ENCODE data around the gene RTP5. TPM values are rescaled to one million over a fixed set of nuclear protein-coding genes. Genes with fewer than 3 reads are reported as not detected.

The RTP5 gene
- total RNA-seq, 2 donors from 2014 or later: not detected

GRCh38 chr2:241895712-241896641, 26.4 kb downstream of the RTP5 start:
- peak; percentile 69 for DNase-seq
- Histone ChIP-seq H3K4me1 (ENCODE audit: control insufficient read depth, insufficient read depth, low read length) (no peaks in the 10 kb centered on the region), H3K27me3 (ENCODE audit: control insufficient read depth, insufficient read depth, low read length, poor library complexity, severe bottlenecking) (no peaks in the 10 kb centered on the region), H3K27ac (ENCODE audit: low read depth, low read length) (peak overlapping the region; percentile 32), H3K9me3 (ENCODE audit: control insufficient read depth, low read length) (no peaks in the 10 kb centered on the region), H3K4me3 (ENCODE audit: low read length) (no peak overlapping the region), H3K9ac (ENCODE audit: extremely low read depth, low read length, poor library complexity, severe bottlenecking) (no peak overlapping the region), H3K36me3 (ENCODE audit: control insufficient read depth, insufficient read depth, low read length) (no peaks in the 10 kb centered on the region)
- Mint-ChIP-seq H3K9me3 (peaks cover 2% of the 10 kb centered on the region), H3K4me1 (peaks cover 18% of the 10 kb centered on the region), H3K27me3 (ENCODE audit: insufficient read depth) (no peaks in the 10 kb centered on the region), H3K36me3 (ENCODE audit: low read depth) (no peaks in the 10 kb centered on the region), H3K4me3 (no peak overlapping the region), H3K27ac (peak overlapping the region; percentile 79)
- WGBS, 2 experiments (ENCODE audit: insufficient coverage in 1 of 2, insufficient read length in 1 of 2): 80 to 89% methylated on average over 15 to 25 of the region's 26 CpGs
- TF ChIP-seq, protein P1, sequence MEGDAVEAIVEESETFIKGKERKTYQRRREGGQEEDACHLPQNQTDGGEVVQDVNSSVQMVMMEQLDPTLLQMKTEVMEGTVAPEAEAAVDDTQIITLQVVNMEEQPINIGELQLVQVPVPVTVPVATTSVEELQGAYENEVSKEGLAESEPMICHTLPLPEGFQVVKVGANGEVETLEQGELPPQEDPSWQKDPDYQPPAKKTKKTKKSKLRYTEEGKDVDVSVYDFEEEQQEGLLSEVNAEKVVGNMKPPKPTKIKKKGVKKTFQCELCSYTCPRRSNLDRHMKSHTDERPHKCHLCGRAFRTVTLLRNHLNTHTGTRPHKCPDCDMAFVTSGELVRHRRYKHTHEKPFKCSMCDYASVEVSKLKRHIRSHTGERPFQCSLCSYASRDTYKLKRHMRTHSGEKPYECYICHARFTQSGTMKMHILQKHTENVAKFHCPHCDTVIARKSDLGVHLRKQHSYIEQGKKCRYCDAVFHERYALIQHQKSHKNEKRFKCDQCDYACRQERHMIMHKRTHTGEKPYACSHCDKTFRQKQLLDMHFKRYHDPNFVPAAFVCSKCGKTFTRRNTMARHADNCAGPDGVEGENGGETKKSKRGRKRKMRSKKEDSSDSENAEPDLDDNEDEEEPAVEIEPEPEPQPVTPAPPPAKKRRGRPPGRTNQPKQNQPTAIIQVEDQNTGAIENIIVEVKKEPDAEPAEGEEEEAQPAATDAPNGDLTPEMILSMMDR (conservative IDR thresholded peaks at IDR 0.05): no peak

- Histone ChIP-seq H3K36me3 (ENCODE audit: control insufficient read depth, insufficient read depth, low read length) (no peaks in the 10 kb centered on the region), H3K4me3 (ENCODE audit: low read length) (no peak overlapping the region), H3K9me3 (ENCODE audit: control insufficient read depth, low read length) (no peaks in the 10 kb centered on the region), H3K4me1 (ENCODE audit: control insufficient read depth, insufficient read depth, low read length) (peaks cover 5% of the 10 kb centered on the region), H3K9ac (ENCODE audit: extremely low read depth, low read length, poor library complexity, severe bottlenecking) (no peak overlapping the region), H3K27ac (ENCODE audit: low read depth, low read length) (no peak overlapping the region), H3K27me3 (ENCODE audit: control insufficient read depth, insufficient read depth, low read length, poor library complexity, severe bottlenecking) (no peaks in the 10 kb centered on the region)
- Mint-ChIP-seq H3K36me3 (ENCODE audit: low read depth) (no peaks in the 10 kb centered on the region), H3K27ac (no peak overlapping the region), H3K4me3 (no peak overlapping the region), H3K27me3 (ENCODE audit: insufficient read depth) (no peaks in the 10 kb centered on the region), H3K9me3 (peaks cover 2% of the 10 kb centered on the region), H3K4me1 (peaks cover 23% of the 10 kb centered on the region)
- WGBS, 2 experiments (ENCODE audit: insufficient coverage in 1 of 2, insufficient read length in 1 of 2): 90 to 97% methylated on average over 7 to 10 of the region's 10 CpGs
- TF ChIP-seq, protein P1 (conservative IDR thresholded peaks at IDR 0.05): no peak
- no peak for DNase-seq
Measured at GRCh38 chr2:241896746-241897201, 27.2 kb downstream of the RTP5 start.

GRCh38 chr2:241897231-241897916, 27.8 kb downstream of the RTP5 start:
- H3K36me3 Mint-ChIP-seq (ENCODE audit: low read depth): no peaks in the 10 kb centered on the region
- H3K36me3 ChIP-seq (ENCODE audit: control insufficient read depth, insufficient read depth, low read length): no peaks in the 10 kb centered on the region
- H3K4me3 ChIP-seq (ENCODE audit: low read length): no peak overlapping the region
- H3K9ac ChIP-seq (ENCODE audit: extremely low read depth, low read length, poor library complexity, severe bottlenecking): no peak overlapping the region
- no peak overlapping the region for H3K4me3 Mint-ChIP-seq
- H3K27me3 Mint-ChIP-seq (ENCODE audit: insufficient read depth): no peaks in the 10 kb centered on the region
- no peak overlapping the region for H3K27ac ChIP-seq (ENCODE audit: low read depth, low read length)
- no peaks in the 10 kb centered on the region for H3K27me3 ChIP-seq (ENCODE audit: control insufficient read depth, insufficient read depth, low read length, poor library complexity, severe bottlenecking)
- TF ChIP-seq, protein P1 (conservative IDR thresholded peaks at IDR 0.05): no peak
- H3K27ac Mint-ChIP-seq: no peak overlapping the region
- WGBS, 2 experiments (ENCODE audit: insufficient coverage in 1 of 2, insufficient read length in 1 of 2): 87 to 89% methylated on average over 15 to 17 of the region's 17 CpGs
- no peaks in the 10 kb centered on the region for H3K9me3 ChIP-seq (ENCODE audit: control insufficient read depth, low read length)
- H3K9me3 Mint-ChIP-seq: peaks cover 2% of the 10 kb centered on the region
- peaks cover 5% of the 10 kb centered on the region for H3K4me1 ChIP-seq (ENCODE audit: control insufficient read depth, insufficient read depth, low read length)
- DNase-seq: no peak
- H3K4me1 Mint-ChIP-seq: peaks cover 23% of the 10 kb centered on the region

All from endodermal cell (in vitro differentiated cells).